SK-N-SH treated with all-trans-retinoic acid at 6 μM for 48 hours (cell line): ENCODE measurements around the gene APBA2.

ENCODE experiments used
- CREB5 ChIP-seq: fragments of 250-450 bp; sonication (Bioruptor Pico); IDR thresholded peaks from 2 replicates; pipeline ENCODE4 v1.5.1; 2020; ENCODE audit warnings: low read depth, mild to moderate bottlenecking, moderate library complexity
- CSDC2 ChIP-seq: fragments of 250-450 bp; sonication (Bioruptor Pico); IDR thresholded peaks from 2 replicates; pipeline ENCODE4 v1.5.0; 2020; ENCODE audit warnings: mild to moderate bottlenecking, moderate library complexity
- OSR1 ChIP-seq: fragments of 250-450 bp; sonication (Bioruptor Pico); IDR thresholded peaks from 2 replicates; pipeline ENCODE4 v1.8.0; 2022; ENCODE audit warnings: moderate library complexity, mild to moderate bottlenecking, inconsistent platforms
- RARB ChIP-seq: fragments of 250-450 bp; sonication (Bioruptor Pico); IDR thresholded peaks from 2 replicates; pipeline ENCODE4 v1.8.0; 2021; ENCODE audit warnings: mild to moderate bottlenecking, moderate library complexity
- TOX ChIP-seq: fragments of 250-450 bp; sonication (Bioruptor Pico); IDR thresholded peaks from 2 replicates; pipeline ENCODE4 v1.8.0; 2021; ENCODE audit warnings: mild to moderate bottlenecking, moderate library complexity, borderline replicate concordance
- ZFP3 ChIP-seq: fragments of 250-450 bp; sonication (Bioruptor Pico); IDR thresholded peaks from 2 replicates; pipeline ENCODE4 v1.5.0; 2020; ENCODE audit warnings: mild to moderate bottlenecking, moderate library complexity
- ZFP30 ChIP-seq: fragments of 450-650 bp; formaldehyde crosslinking; IDR thresholded peaks from 2 replicates; pipeline ENCODE4 v1.5.0; 2022; ENCODE audit warnings: mild to moderate bottlenecking, moderate library complexity

GRCh38 chr15:29012097-29012496, 126.3 kb downstream of the APBA2 start:
- TF ChIP-seq RARB (CRISPR knock-in tag) (no peak), CREB5 (no peak), ZFP30 (no peak), TOX (CRISPR knock-in tag) (no peak), ZFP3 (CRISPR knock-in tag) (no peak), CSDC2 (CRISPR knock-in tag) (no peak), OSR1 (CRISPR knock-in tag) (no peak)
